DMS114 treated with DMSO at 0.1 percent for 48 hours (cell line): Measurements from ENCODE around the gene SLC25A22.

Source experiments
- DNase-seq: peaks from one replicate; lab custom pipeline; 2025; ENCODE audit not compliant: unreplicated experiment; lab: John Stamatoyannopoulos, UW

SLC25A22 gene

GRCh38 chr11:760236-760635 is 37.8 kb downstream of the SLC25A22 start:
- no peak for DNase-seq

DNA sequence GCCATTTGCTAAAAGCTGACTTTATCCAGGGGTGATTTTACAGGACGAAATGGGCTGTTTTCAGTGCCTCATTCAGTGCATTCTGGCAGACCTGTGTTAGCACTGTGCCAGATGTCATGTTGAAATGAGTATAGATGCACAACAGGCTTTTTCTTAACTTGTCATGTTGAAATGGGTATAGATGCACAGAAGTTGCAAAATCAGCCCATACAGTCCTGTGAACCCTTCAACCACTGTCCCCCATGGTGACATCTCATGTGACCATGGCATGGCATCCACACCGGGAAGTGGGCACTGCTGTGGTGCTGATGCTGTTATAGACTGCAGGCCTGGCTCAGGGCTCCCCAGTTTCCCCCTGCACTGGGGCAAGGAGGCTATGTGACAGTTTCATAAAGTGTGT is 48.4 kb downstream of the SLC25A22 start:
- no peak for DNase-seq

GRCh38 chr11:748007-748359 is 50.1 kb downstream of the SLC25A22 start:
- no peak for DNase-seq

GRCh38 chr11:747158-748006 is 50.7 kb downstream of the SLC25A22 start, which contains the start of gene TALDO1:
Gene TALDO1 (plus strand): TSS chr11:747464. CDS start chr11:747482, 18 bp downstream.
- peak; percentile 63 for DNase-seq

DNA sequence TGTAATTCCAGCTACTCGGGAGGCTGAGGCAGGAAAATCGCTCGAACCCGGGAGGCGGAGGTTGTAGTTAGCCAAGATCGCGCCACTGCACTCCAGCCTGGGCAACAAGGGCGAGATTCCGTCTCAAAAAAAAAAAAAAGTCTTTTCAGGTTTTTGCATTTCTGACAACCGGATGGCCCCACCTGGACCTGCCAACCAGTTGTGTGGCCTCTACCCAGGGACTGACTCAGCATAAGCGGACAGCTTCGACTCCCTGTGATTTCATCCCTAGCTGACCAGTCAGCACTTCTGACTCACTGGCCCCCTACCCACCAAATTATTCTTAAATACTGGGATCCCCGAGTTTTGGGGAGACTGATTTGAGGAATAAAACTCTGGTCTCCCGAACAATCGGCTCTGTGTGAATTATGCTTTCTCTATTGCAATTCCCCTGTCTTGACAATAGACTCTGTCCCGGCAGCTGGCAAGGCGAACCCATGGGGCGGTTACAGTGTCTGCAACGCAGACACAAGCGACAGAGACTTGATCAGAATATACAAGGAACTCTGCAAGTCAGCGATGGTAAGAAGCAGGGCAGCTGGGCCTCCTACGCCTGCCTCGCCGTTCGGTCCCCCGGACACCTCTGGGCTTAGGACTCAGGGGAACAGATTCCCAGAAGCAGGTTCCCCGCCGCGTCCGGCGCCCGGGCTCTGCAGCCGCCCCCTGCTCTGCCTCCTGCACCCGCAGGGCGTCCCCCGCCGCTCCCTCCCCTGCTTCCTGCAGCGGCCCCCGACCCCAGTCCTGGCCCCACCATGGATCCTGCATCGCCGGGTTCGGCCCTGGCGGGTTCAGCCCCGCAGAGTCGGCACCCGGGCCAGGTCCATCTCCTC is 51.6 kb downstream of the SLC25A22 start:
- DNase-seq, result no peak

DNA sequence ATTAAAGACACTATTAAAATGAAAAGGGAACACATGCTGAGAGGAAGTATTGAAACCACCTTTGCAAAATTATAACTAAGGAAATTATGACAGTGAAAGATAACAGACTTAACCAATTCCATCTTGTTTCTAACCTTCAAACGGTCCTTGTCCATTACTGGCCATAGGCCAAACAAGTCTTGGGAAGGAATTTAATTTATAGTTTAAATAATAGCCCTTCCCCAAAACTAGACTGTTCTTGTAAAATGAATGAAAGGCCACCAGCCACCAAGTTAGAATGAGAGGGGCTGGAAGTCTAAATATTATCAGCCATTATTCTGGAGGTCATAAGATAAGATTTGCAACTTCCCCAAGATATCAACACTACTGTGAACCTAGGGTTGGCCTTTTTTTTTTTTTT is 52.7 kb downstream of the SLC25A22 start:
- no peak for DNase-seq

DNA sequence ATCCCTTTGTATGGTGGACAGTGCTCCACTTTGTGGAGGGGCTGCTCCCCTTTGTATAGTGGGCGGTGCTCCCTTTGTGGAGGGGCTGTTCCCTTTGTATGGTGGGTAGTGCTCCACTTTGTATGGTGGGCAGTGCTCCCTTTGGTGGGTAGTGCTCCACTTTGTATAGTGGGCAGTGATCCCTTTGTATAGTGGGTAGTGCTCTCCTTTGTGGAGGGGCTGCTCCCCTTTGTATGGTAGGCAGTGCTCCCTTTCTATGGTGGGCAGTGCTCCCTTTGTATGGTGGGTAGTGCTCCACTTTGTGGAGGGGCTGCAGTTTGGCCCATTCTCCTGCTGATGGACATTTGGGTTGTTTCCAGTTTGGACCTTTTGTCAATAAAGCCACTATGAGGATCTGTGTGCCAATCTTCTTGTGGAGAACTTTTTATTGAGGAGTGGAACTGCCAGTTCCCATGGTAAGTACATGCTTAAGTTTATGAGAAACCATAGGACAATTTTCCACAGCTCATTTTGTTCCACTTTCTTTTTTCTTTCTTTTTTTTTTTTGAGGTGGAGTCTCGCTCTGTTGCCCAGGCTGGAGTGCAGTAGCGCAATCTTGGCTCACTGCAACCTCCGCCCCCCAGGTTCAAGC is 55.4 kb downstream of the SLC25A22 start:
- no peak for DNase-seq

GRCh38 chr11:742156-742546 is 55.9 kb downstream of the SLC25A22 start:
- no peak for DNase-seq
